Neural progenitor cell (in vitro differentiated cells): ENCODE measurements around the gene CCDC93. TPM values are rescaled to one million over a fixed set of nuclear protein-coding genes. Genes with fewer than 3 reads are reported as not detected.

Experiments used
- DNase-seq: peaks from one replicate; pipeline ENCODE4 v3.0.0-alpha.2; 2016; ENCODE audit warnings: low spot score
- H2AFZ ChIP-seq: fragments of 200-600 bp; sonication (generic); replicated peaks from 2 replicates; pipeline ENCODE4 v1.6.1; 2016; ENCODE audit warnings: antibody characterized with exemption
- H3F3A ChIP-seq: fragments of 200-600 bp; sonication (generic); 2 replicates; pipeline ENCODE4 v1.6.1; 2016; ENCODE audit warnings: antibody characterized with exemption, low read depth
- H3K27ac ChIP-seq: fragments of 200-600 bp; sonication (generic); 2 replicates; pipeline ENCODE4 v1.5.1; 2016; ENCODE audit warnings: mild to moderate bottlenecking
- H3K27me3 ChIP-seq: fragments of 200-600 bp; sonication (generic); 2 replicates; pipeline ENCODE4 v1.6.1; 2016; ENCODE audit warnings: mild to moderate bottlenecking, moderate library complexity
- H3K36me3 ChIP-seq: fragments of 200-600 bp; sonication (generic); 2 replicates; pipeline ENCODE4 v1.5.1; 2016
- H3K4me1 ChIP-seq: fragments of 200-600 bp; sonication (generic); 2 replicates; pipeline ENCODE4 v1.6.1; 2016; ENCODE audit warnings: mixed run types
- H3K4me2 ChIP-seq: fragments of 200-600 bp; sonication (generic); 2 replicates; pipeline ENCODE4 v1.6.1; 2016
- H3K4me3 ChIP-seq: fragments of 200-600 bp; sonication (generic); 2 replicates; pipeline ENCODE4 v1.5.1; 2016
- H3K79me2 ChIP-seq: fragments of 200-600 bp; sonication (generic); 2 replicates; pipeline ENCODE4 v1.6.1; 2016; ENCODE audit warnings: low read depth
- H3K9ac ChIP-seq: fragments of 200-600 bp; sonication (generic); 2 replicates; pipeline ENCODE4 v1.6.1; 2016
- H3K9me3 ChIP-seq: fragments of 200-600 bp; sonication (generic); 2 replicates; pipeline ENCODE4 v1.5.1; 2016; ENCODE audit warnings: low read depth
- H4K20me1 ChIP-seq: fragments of 200-600 bp; sonication (generic); 2 replicates; pipeline ENCODE4 v1.6.1; 2016; ENCODE audit warnings: low read depth
- H3K27ac Mint-ChIP-seq: 3 replicates; pipeline ENCODE4 v1.8.0; 2021; ENCODE audit warnings: mixed read lengths
- H3K27me3 Mint-ChIP-seq: 2 replicates; pipeline ENCODE4 v1.8.0; 2022; ENCODE audit warnings: low read depth, mild to moderate bottlenecking, inconsistent platforms, moderate library complexity, mixed read lengths; ENCODE audit not compliant: insufficient read depth
- H3K36me3 Mint-ChIP-seq: 3 replicates; pipeline ENCODE4 v1.8.0; 2021; ENCODE audit warnings: mixed read lengths
- H3K4me1 Mint-ChIP-seq: 3 replicates; pipeline ENCODE4 v1.8.0; 2021; ENCODE audit warnings: mixed read lengths
- H3K4me3 Mint-ChIP-seq: 3 replicates; pipeline ENCODE4 v1.8.0; 2021; ENCODE audit warnings: mild to moderate bottlenecking, moderate library complexity, mixed read lengths
- H3K9me3 Mint-ChIP-seq: 3 replicates; pipeline ENCODE4 v1.8.0; 2020; ENCODE audit warnings: mixed read lengths
- CTCF ChIP-seq: fragments of 200-600 bp; sonication (generic); IDR thresholded peaks from 2 replicates; pipeline ENCODE4 v1.5.1; 2017; ENCODE audit warnings: antibody characterized with exemption, mild to moderate bottlenecking
- EZH2 ChIP-seq: fragments of 200-600 bp; sonication (generic); IDR thresholded peaks from 2 replicates; pipeline ENCODE4 v1.6.1; 2017; ENCODE audit warnings: antibody characterized with exemption, mild to moderate bottlenecking, moderate library complexity
- EZH2phosphoT487 ChIP-seq: fragments of 200-600 bp; sonication (generic); IDR thresholded peaks from 2 replicates; pipeline ENCODE4 v1.6.1; 2017; ENCODE audit warnings: antibody characterized with exemption
- total RNA-seq: library from RNA; depleted of rRNA; stranded (reverse); fragments of >200 nt; gene quantifications from 2 replicates; pipeline ENCODE4 v1.2.3, GENCODE V29; 2015; ENCODE audit warnings: low replicate concordance

Gene CCDC93
- total RNA-seq, 1 donor from 2014 or later: 21.0 TPM

- H3K27ac ChIP-seq: no peak overlapping the region
- no peaks in the 10 kb centered on the region for H3K4me1 Mint-ChIP-seq
- no peak for DNase-seq
- H3K4me3 Mint-ChIP-seq: no peak overlapping the region
- TF ChIP-seq CTCF (no peak), EZH2 (no peak), EZH2phosphoT487 (no peak)
- H3K79me2 ChIP-seq: no peaks in the 10 kb centered on the region
- no peak overlapping the region for H3K4me3 ChIP-seq
- no peaks in the 10 kb centered on the region for H3K9me3 Mint-ChIP-seq
- H3F3A ChIP-seq: no peaks in the 10 kb centered on the region
- H3K4me2 ChIP-seq: no peak overlapping the region
- H3K36me3 ChIP-seq: no peaks in the 10 kb centered on the region
- H3K27me3 ChIP-seq: no peaks in the 10 kb centered on the region
- peaks cover 17% of the 10 kb centered on the region for H3K36me3 Mint-ChIP-seq
- H3K9ac ChIP-seq: no peak overlapping the region
- H4K20me1 ChIP-seq: no peaks in the 10 kb centered on the region
- H3K27me3 Mint-ChIP-seq: no peaks in the 10 kb centered on the region
- no peak overlapping the region for H2AFZ ChIP-seq
- peaks cover 4% of the 10 kb centered on the region for H3K4me1 ChIP-seq
- no peak overlapping the region for H3K27ac Mint-ChIP-seq
- H3K9me3 ChIP-seq: no peaks in the 10 kb centered on the region
These were observed 19.1 kb downstream of the CCDC93 start for GRCh38 chr2:117994729-117995128.

GRCh38 chr2:117989854-117990438 is 23.9 kb downstream of the CCDC93 start:
- Histone ChIP-seq H3K27me3 (no peaks in the 10 kb centered on the region), H3K27ac (no peak overlapping the region), H4K20me1 (no peaks in the 10 kb centered on the region), H3K79me2 (no peaks in the 10 kb centered on the region), H3K36me3 (no peaks in the 10 kb centered on the region), H3K4me3 (no peak overlapping the region), H3K4me1 (peaks cover 7% of the 10 kb centered on the region), H3K9ac (no peak overlapping the region), H3K4me2 (no peak overlapping the region), H3K9me3 (no peaks in the 10 kb centered on the region), H3F3A (no peaks in the 10 kb centered on the region), H2AFZ (no peak overlapping the region)
- H3K4me3 Mint-ChIP-seq: no peak overlapping the region
- H3K4me1 Mint-ChIP-seq: no peaks in the 10 kb centered on the region
- DNase-seq: no peak
- H3K9me3 Mint-ChIP-seq: no peaks in the 10 kb centered on the region
- H3K27me3 Mint-ChIP-seq: no peaks in the 10 kb centered on the region
- no peak overlapping the region for H3K27ac Mint-ChIP-seq
- peaks cover 11% of the 10 kb centered on the region for H3K36me3 Mint-ChIP-seq
- TF ChIP-seq EZH2phosphoT487 (no peak), EZH2 (no peak), CTCF (no peak)

- H3K27me3 Mint-ChIP-seq: no peaks in the 10 kb centered on the region
- no peaks in the 10 kb centered on the region for H4K20me1 ChIP-seq
- H3K4me1 ChIP-seq: peaks cover 9% of the 10 kb centered on the region
- H3K27ac ChIP-seq: no peak overlapping the region
- no peak overlapping the region for H3K4me3 ChIP-seq
- no peaks in the 10 kb centered on the region for H3K9me3 ChIP-seq
- H3K79me2 ChIP-seq: no peaks in the 10 kb centered on the region
- H3K9ac ChIP-seq: no peak overlapping the region
- no peak overlapping the region for H3K4me3 Mint-ChIP-seq
- no peaks in the 10 kb centered on the region for H3K4me1 Mint-ChIP-seq
- H3F3A ChIP-seq: no peaks in the 10 kb centered on the region
- TF ChIP-seq EZH2phosphoT487 (no peak), CTCF (no peak), EZH2 (no peak)
- no peaks in the 10 kb centered on the region for H3K9me3 Mint-ChIP-seq
- no peak overlapping the region for H3K4me2 ChIP-seq
- no peaks in the 10 kb centered on the region for H3K36me3 ChIP-seq
- DNase-seq: no peak
- H3K27ac Mint-ChIP-seq: no peak overlapping the region
- H2AFZ ChIP-seq: no peak overlapping the region
- H3K27me3 ChIP-seq: no peaks in the 10 kb centered on the region
- peaks cover 8% of the 10 kb centered on the region for H3K36me3 Mint-ChIP-seq
These were observed 26.7 kb downstream of the CCDC93 start for GRCh38 chr2:117987121-117987520.
